AG04450 (cell line): ENCODE results near the gene PCLO. TPM values are rescaled to one million over a fixed set of nuclear protein-coding genes. Genes with fewer than 3 reads are reported as not detected.

Experiments
- CTCF ChIA-PET: fragments of 300-600, 350-600 bp; formaldehyde crosslinking; extraction: SDS; loops from one replicate; lab custom pipeline; 2022; ENCODE audit warnings: antibody characterized with exemption, inconsistent platforms; lab: Charles Lee
- POLR2A ChIA-PET: fragments of 350-600 bp; formaldehyde crosslinking; extraction: SDS; loops from one replicate; lab custom pipeline; 2021; ENCODE audit warnings: antibody characterized with exemption, inconsistent platforms; lab: Yijun Ruan, JAX
- DNase-seq: peaks from one replicate; pipeline ENCODE4 v3.0.0-alpha.2; 2011; ENCODE audit warnings: low read depth, low spot score
- H3K27ac ChIP-seq: one replicate; pipeline ENCODE4 v1.5.1; 2012; ENCODE audit warnings: low read depth, low read length, control low read depth
- H3K27me3 ChIP-seq: one replicate; pipeline ENCODE4 v1.6.0; 2012; ENCODE audit warnings: low read length; ENCODE audit not compliant: control insufficient read depth, insufficient read depth
- H3K4me3 ChIP-seq: 2 replicates; pipeline ENCODE4 v1.5.1; 2011; ENCODE audit warnings: mild to moderate bottlenecking, low read depth, low read length, control low read depth
- H3K9me3 ChIP-seq: 2 replicates; pipeline ENCODE4 v1.5.1; 2012; ENCODE audit warnings: low read length; ENCODE audit not compliant: control insufficient read depth, insufficient read depth
- CTCF ChIP-seq: IDR thresholded peaks from 2 replicates; pipeline ENCODE4 v1.5.1; 2011; ENCODE audit warnings: low read depth, low read length, control low read depth, inconsistent platforms
- polyA plus RNA-seq: library from polyadenylated mRNA; depleted of rRNA; stranded (reverse); fragments of >200 nt; gene quantifications from 2 replicates; pipeline ENCODE4 v1.2.3, GENCODE V29; 2011

The PCLO gene
- polyA plus RNA-seq, 1 experiment = 0.01 TPM

GRCh38 chr7:83142365-83142764 lies 20.3 kb downstream of the PCLO start:
- no peak overlapping the region for H3K4me3 ChIP-seq
- H3K27me3 ChIP-seq = no peaks in the 10 kb centered on the region
- POLR2A ChIA-PET = interaction anchor here (0.7 kb wide), 1 partner anchor 19 kb away, joined by 4 read pairs; no protein-coding TSS in a partner anchor
- H3K27ac ChIP-seq = no peak overlapping the region
- H3K9me3 ChIP-seq = no peaks in the 10 kb centered on the region
- no peak for DNase-seq
- no peak for TF ChIP-seq CTCF
- CTCF ChIA-PET = no interaction called here

GRCh38 chr7:83141927-83142326 lies 20.8 kb downstream of the PCLO start:
- Histone ChIP-seq H3K4me3 (no peak overlapping the region), H3K9me3 (no peaks in the 10 kb centered on the region), H3K27me3 (no peaks in the 10 kb centered on the region), H3K27ac (no peak overlapping the region)
- POLR2A ChIA-PET = interaction anchor here (0.7 kb wide), 1 partner anchor 20 kb away, joined by 4 read pairs; no protein-coding TSS in a partner anchor
- no peak for TF ChIP-seq CTCF
- CTCF ChIA-PET = no interaction called here
- DNase-seq = no peak

DNA sequence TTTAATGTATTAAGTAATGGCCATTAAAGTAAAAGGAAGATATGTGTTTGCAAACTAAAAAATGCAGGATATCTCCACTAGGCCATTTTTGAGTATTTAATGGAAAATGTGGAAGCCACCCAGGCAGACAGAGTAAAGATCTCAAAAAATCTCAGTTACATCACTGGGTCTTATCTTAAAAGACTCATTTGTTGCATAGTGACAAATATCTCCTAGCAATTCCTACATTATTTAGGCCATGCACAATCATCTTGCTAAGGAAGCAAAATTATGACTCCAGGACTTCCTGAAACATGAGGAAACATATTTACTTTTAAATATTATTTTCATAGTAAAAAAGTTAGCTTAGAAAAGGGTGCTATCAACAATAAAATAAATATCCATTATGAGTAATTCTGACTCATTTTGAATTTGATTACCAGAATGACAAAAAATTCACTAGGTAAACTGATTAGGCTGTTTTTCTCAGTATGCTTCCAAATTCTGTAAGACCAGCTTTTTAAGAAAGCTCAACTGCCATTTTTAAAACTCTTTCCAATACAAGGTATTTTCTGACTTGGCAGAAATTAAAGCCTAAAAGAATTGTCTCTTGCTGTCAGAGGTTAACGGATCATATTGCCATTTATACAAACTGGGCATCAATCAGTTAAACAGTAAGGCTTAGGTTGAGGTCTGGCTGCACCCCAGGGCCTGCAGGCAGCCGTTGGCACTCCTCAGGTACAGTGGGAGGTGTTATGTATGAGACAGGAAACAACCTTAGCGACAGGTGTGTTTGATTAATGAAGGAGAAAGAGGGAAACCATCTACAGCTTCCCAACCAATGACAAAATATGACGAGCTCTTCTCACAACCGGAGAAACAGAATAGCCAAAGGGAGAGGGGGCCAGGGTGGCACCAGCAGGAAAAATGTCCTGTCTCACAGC lies 31.8 kb downstream of the PCLO start:
- CTCF ChIA-PET = no interaction called here
- Histone ChIP-seq H3K27ac (no peak overlapping the region), H3K4me3 (no peak overlapping the region), H3K27me3 (no peaks in the 10 kb centered on the region), H3K9me3 (no peaks in the 10 kb centered on the region)
- no peak for DNase-seq
- POLR2A ChIA-PET = no interaction called here
- no peak for TF ChIP-seq CTCF

GRCh38 chr7:83130191-83130590 lies 32.5 kb downstream of the PCLO start:
- Histone ChIP-seq H3K27ac (no peak overlapping the region), H3K27me3 (no peaks in the 10 kb centered on the region), H3K4me3 (no peak overlapping the region), H3K9me3 (peaks cover under 1% of the 10 kb centered on the region; the same call in 1 of the 2 replicates)
- POLR2A ChIA-PET = no interaction called here
- CTCF ChIA-PET = no interaction called here
- no peak for TF ChIP-seq CTCF
- DNase-seq = no peak

DNA sequence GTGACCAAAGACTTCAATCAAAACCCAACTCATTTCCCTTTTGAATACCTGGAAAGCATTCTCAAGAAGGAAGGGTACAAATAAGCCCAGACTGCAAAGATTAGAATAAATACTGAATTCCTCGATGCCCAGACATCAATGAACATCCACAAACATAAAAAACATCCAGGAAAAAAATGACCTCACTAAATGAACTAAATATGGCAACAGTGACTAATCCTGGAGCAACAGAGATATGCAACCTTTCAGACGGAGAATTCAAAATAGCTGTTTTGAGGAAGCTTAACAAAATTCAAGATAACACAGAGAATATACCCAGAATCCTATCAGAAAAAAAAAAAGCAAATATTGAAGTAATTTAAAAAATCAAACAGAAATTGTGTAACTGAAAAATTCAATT lies 43.2 kb downstream of the PCLO start:
- ChIA-PET CTCF (no interaction called here), POLR2A (no interaction called here)
- H3K9me3 ChIP-seq = no peaks in the 10 kb centered on the region; the same call in 1 of the 2 replicates
- no peak for DNase-seq
- H3K27ac ChIP-seq = no peak overlapping the region
- no peak for TF ChIP-seq CTCF
- no peak overlapping the region for H3K4me3 ChIP-seq
- H3K27me3 ChIP-seq = no peaks in the 10 kb centered on the region
